SK-N-MC (cell line): Measurements from ENCODE around the gene SLAIN1.
A peak's percentile ranks its signal among the peaks of the same experiment; 100 is the strongest.

Source experiments
- DNase-seq: peaks from one replicate; pipeline ENCODE4 v3.0.0-alpha.2; 2011; ENCODE audit warnings: low read depth, low spot score
- H3K27ac ChIP-seq: fragments of 200-600 bp; sonication (generic); 2 replicates; pipeline ENCODE4 v1.5.1; 2016; ENCODE audit warnings: mixed run types
- H3K36me3 ChIP-seq: fragments of 200-600 bp; sonication (generic); 2 replicates; pipeline ENCODE4 v1.6.1; 2017; ENCODE audit warnings: antibody characterized with exemption, low read length, mixed read lengths; ENCODE audit not compliant: insufficient read depth
- H3K4me3 ChIP-seq: fragments of 200-600 bp; sonication (generic); 2 replicates; pipeline ENCODE4 v1.5.1; 2016
- H3K9ac ChIP-seq: fragments of 200-600 bp; sonication (generic); 2 replicates; pipeline ENCODE4 v1.8.0; 2017; ENCODE audit warnings: mixed run types, mixed read lengths; ENCODE audit not compliant: insufficient read length
- H3K9me3 ChIP-seq: fragments of 200-600 bp; sonication (generic); 2 replicates; pipeline ENCODE4 v1.6.1; 2017; ENCODE audit warnings: low read depth, mild to moderate bottlenecking, antibody characterized with exemption, low read length, moderate library complexity, mixed read lengths
- EZH2 ChIP-seq: fragments of 200-600 bp; sonication (generic); IDR thresholded peaks from one replicate; pipeline ENCODE4 v1.6.1; 2017; ENCODE audit warnings: antibody characterized with exemption
- FOXP2 ChIP-seq: optimal IDR thresholded peaks from 2 replicates; pipeline ENCODE3; 2011; ENCODE audit warnings: mild to moderate bottlenecking, moderate library complexity; ENCODE audit not compliant: insufficient read depth; ENCODE audit errors: extremely low read length, control extremely low read depth
- POLR2AphosphoS5 ChIP-seq: IDR thresholded peaks from 2 replicates; pipeline ENCODE4 v1.6.1; 2012; ENCODE audit warnings: mild to moderate bottlenecking, low read depth, low read length, borderline replicate concordance

The SLAIN1 gene

DNA sequence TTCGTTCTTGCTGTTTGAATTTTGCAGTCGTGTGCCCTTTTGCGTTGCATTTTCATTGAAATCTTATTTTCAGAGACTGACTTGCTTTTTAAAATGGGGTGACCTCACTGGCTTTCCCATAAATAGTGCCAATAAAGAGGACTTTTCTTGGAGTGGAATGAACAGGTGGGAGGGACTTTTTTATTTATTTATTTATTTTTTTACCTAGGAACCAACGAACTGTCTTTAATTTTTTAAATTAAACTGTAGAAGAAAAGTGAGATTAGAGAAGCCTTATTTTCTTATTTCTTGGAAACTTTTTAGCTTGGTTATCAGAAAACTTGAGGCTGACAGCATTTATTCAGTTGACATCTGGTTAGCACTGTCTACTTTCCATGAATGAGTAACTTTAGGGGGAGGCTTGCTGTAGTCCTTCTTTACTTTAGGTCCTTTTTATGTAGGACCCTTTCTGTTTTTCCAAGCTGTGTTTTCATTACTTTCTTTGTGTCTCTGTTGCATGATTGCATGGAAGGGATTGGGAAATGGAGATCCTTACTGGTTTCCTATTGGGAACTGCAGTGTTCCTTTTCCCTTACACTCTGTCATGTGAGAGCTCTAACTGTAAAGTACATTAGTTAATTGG lies 1.7 kb downstream of the SLAIN1 start:
- H3K9ac ChIP-seq = peak overlapping the region; percentile 71
- TF ChIP-seq POLR2AphosphoS5 (no peak), EZH2 (no peak), FOXP2 (no peak)
- H3K27ac ChIP-seq = no peak overlapping the region
- H3K36me3 ChIP-seq = peaks cover 26% of the 10 kb centered on the region
- DNase-seq = no peak
- peak overlapping the region; percentile 98 for H3K4me3 ChIP-seq
- H3K9me3 ChIP-seq = no peaks in the 10 kb centered on the region; the same call in 1 of the 2 replicates

DNA sequence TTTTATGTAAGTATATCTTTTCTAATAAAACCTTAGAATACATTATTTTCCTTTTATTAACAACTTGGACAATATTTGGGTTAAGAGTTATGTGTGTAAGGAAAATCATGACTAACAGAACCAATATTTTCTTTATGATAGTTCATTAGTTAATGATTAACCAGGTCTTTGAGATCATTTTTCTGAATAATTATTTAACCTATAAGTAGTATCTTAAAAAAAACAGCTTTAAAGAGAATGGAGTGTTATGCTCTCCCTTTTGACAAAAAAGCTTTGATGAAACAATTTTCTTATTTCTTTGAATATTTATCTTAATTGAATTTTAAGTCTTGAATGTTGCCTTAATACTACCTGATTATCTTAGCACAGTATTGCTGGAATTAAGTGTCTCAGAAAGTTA lies 3.8 kb downstream of the SLAIN1 start:
- Histone ChIP-seq H3K9me3 (no peaks in the 10 kb centered on the region; the same call in 1 of the 2 replicates), H3K36me3 (peaks cover 41% of the 10 kb centered on the region), H3K4me3 (peak overlapping the region; percentile 98; the same call in 1 of the 2 replicates), H3K9ac (no peak overlapping the region), H3K27ac (no peak overlapping the region)
- no peak for DNase-seq
- TF ChIP-seq POLR2AphosphoS5 = no peak

DNA sequence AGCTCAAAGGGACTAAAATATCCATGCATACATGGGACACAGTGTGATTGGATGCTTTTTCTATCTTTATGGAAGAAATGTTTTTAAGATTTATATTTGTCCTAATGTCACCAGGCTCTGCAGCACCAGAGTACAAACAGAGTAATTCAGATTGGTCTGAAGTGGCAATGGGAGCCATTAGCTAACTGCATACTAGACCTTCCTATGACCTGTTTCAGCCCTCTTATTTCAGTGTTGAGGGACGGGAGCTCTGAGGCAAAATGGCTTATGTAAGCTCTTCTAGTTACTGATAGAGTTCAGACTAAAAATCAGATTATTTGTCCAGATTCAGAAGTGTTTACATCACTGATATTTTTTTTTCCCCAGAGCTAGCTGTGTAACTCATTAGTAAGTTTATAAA lies 4.9 kb downstream of the SLAIN1 start:
- no peak overlapping the region for H3K4me3 ChIP-seq

DNA sequence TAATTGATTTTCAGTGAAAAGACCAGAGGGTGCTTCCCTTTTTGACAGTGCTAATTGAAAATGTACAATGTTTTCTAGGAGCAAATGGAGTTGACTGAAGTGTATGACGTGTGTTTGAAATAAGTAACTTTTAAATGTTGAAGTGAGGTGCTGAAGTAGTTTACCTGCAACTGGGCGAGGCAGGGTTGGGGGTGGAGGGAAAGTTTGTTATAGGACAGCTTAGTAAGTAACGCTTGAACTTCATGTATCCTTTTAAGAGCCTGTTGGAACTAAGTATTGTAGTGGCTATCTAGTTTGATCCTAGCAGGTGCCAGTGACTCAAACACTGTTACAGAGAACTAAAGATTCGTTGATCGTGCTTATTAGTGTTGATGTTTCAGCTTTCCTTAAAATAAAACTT lies 5.9 kb downstream of the SLAIN1 start:
- no peak for DNase-seq
- peaks cover 62% of the 10 kb centered on the region for H3K36me3 ChIP-seq
- no peak overlapping the region for H3K4me3 ChIP-seq
- no peak overlapping the region for H3K9ac ChIP-seq
- peaks cover 13% of the 10 kb centered on the region for H3K9me3 ChIP-seq
- TF ChIP-seq POLR2AphosphoS5 = no peak
- TF ChIP-seq FOXP2 = no peak
- TF ChIP-seq EZH2 = no peak
- H3K27ac ChIP-seq = no peak overlapping the region

More for the DNA sequence above, 4.9 kb downstream of the SLAIN1 start:
- DNase-seq = no peak
- Histone ChIP-seq H3K9me3 (peaks cover 5% of the 10 kb centered on the region; the same call in 1 of the 2 replicates), H3K36me3 (peaks cover 51% of the 10 kb centered on the region), H3K9ac (no peak overlapping the region), H3K27ac (no peak overlapping the region)
- TF ChIP-seq POLR2AphosphoS5 (no peak), FOXP2 (no peak), EZH2 (no peak)

DNA sequence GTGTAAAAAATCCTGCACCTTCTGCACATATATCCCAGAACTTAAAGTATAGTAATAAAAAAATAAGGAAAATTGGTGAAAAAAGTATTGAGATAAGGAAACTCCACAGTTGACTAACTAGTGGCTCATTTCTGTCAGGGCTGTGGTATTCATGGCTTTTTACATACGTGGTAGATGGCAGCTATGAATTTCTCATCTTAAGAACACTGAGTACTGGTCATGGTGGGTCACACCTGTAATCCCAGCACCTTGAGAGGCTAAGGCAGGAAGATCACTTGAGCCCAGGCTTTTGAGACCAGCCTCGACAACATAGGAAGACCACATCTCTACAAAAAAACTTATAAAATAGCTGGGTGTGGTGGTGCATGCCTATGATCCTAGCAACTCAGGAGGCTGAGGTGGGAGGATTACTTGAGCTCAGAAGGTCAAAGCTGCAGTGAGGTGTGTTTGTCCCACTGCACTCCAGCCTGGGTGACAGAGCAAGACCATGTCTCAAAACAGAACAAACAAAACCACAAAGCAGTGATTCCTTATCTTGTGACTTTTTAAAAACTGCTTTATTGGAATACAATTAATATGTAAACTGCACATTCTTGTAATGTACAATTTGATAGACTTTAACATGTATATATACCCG lies 16.8 kb downstream of the SLAIN1 start:
- no peak overlapping the region for H3K4me3 ChIP-seq
- TF ChIP-seq POLR2AphosphoS5 (no peak), EZH2 (no peak), FOXP2 (no peak)
- peaks cover 24% of the 10 kb centered on the region for H3K36me3 ChIP-seq
- DNase-seq = no peak
- H3K9me3 ChIP-seq = peaks cover 9% of the 10 kb centered on the region; the same call in 1 of the 2 replicates
- no peak overlapping the region for H3K9ac ChIP-seq
- no peak overlapping the region for H3K27ac ChIP-seq

DNA sequence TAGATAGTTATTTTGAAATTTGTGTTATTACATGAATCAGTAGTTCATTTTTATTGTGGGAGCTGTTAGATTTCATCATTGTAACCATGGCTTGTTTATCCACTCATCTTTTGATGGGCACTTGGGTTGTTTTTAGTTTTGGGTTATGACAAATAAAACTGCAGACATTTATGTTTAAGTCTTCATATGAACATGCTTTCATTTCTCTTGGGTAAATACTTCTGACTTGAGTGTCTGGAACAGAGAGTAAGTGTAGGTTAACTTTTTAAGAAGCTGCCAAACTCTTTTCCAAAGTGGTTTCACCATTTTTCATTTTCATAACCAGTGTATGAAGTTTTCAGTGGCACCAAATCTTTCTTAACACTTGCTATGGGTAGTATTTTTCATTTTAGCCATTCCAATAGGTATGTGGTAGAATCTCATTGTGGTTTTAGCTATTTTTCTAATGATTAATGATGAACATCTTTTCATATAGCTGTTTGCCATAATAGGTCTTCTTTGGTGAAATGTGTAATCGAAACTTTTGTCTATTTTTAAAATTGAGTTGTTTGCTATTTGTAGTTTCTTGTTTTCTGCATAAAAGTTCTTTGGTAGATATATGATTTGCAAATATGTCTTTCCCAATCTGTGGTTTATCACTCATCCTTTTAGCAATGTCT lies 17.9 kb downstream of the SLAIN1 start:
- H3K36me3 ChIP-seq = peaks cover 35% of the 10 kb centered on the region
- H3K4me3 ChIP-seq = no peak overlapping the region
- DNase-seq = no peak
- H3K9me3 ChIP-seq = peaks cover 9% of the 10 kb centered on the region; the same call in 1 of the 2 replicates
- no peak overlapping the region for H3K9ac ChIP-seq
- TF ChIP-seq POLR2AphosphoS5 (no peak), FOXP2 (no peak)
- no peak overlapping the region for H3K27ac ChIP-seq

DNA sequence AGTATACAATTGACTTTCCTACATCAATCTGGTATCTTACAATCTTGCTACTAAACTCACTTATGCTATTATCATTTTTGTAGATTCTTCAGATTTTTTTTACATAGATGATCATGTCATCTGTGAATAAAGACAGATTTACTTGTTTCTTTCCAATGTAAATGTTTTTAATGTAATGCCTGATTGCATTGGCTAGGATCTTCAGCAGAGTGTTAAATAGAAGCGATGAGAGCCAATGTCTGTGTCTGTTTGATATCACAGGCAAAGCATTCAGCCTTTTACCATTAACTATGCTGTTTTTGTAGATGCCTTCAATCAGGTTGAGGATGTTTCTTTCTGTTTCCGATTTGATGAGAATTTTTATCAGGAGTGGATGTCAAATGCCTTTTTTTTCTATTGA lies 19.2 kb downstream of the SLAIN1 start:
- Histone ChIP-seq H3K27ac (no peak overlapping the region), H3K9ac (no peak overlapping the region), H3K36me3 (peaks cover 48% of the 10 kb centered on the region), H3K9me3 (peaks cover 9% of the 10 kb centered on the region; the same call in 1 of the 2 replicates), H3K4me3 (no peak overlapping the region)
- no peak for TF ChIP-seq FOXP2
- TF ChIP-seq EZH2 = no peak
- no peak for TF ChIP-seq POLR2AphosphoS5
- DNase-seq = no peak

DNA sequence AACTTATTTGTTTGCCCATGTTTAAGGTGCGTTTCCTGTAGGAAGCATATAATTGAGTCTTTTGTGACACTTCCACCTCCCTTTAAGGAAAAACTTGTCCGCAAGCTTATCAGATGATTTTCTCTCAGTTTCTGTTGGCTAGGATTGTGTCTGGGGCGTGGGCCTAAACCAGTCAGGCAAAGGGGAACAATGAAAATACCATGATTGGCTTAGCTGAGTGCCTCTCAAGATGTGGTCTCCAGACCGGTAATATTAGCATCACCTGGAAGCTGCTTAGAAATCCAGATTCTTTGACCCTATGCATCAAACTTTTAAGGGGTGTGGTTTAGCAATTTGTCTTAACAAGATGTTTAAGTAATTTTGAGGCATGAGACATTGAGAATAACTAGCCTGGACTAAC lies 20.0 kb downstream of the SLAIN1 start:
- Histone ChIP-seq H3K9me3 (peaks cover 9% of the 10 kb centered on the region; the same call in 1 of the 2 replicates), H3K4me3 (no peak overlapping the region), H3K27ac (no peak overlapping the region), H3K36me3 (peaks cover 55% of the 10 kb centered on the region), H3K9ac (no peak overlapping the region)
- no peak for DNase-seq
- TF ChIP-seq POLR2AphosphoS5 = no peak
- TF ChIP-seq EZH2 = no peak
- TF ChIP-seq FOXP2 = no peak

DNA sequence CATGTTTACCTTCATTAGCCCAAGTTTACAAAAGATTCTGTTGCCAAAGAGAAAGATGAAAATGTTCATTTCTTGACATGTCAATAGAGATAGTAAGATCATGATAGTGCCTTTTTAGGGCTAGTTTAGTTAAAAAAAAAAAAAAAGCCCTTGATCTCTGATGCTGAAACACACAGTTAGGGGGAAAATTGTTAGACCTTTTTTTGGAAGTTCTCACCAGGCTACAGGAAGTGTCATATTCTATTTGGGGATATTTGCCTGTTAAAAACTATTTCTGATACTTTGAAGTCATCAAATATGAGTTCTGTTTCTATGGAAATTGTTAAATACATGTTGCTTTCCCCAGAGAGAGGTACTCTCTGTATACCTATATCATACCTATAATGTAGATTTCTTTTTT lies 21.6 kb downstream of the SLAIN1 start:
- DNase-seq = no peak
- H3K36me3 ChIP-seq = peaks cover 71% of the 10 kb centered on the region
- H3K4me3 ChIP-seq = no peak overlapping the region
- H3K9ac ChIP-seq = no peak overlapping the region
- peaks cover 8% of the 10 kb centered on the region; the same call in 1 of the 2 replicates for H3K9me3 ChIP-seq
- TF ChIP-seq POLR2AphosphoS5 = no peak
- no peak for TF ChIP-seq EZH2
- TF ChIP-seq FOXP2 = no peak
- H3K27ac ChIP-seq = no peak overlapping the region
